Ovary (tissue), 9 donors: ENCODE results near the gene SLC39A11. TPM values are rescaled to one million over a fixed set of nuclear protein-coding genes. Genes with fewer than 3 reads are reported as not detected.

Experiments
- DNase-seq, 5 donors: peaks; one replicate each; pipeline ENCODE4 v3.0.0-alpha.2; 2019 to 2020
- H3K27ac ChIP-seq, 2 donors: fragments of 200-600 bp; one replicate each; pipeline versions ENCODE4 v1.5.1 to v1.8.0; 2019 to 2022
- H3K27me3 ChIP-seq: fragments of 200-600 bp; one replicate; pipeline ENCODE4 v1.8.0; 2022
- H3K36me3 ChIP-seq: fragments of 200-600 bp; sonication (generic); one replicate; pipeline ENCODE4 v1.5.1; 2019
- H3K4me1 ChIP-seq: one replicate; pipeline ENCODE4 v1.8.1; 2013; ENCODE audit warnings: mild to moderate bottlenecking, moderate library complexity; ENCODE audit not compliant: insufficient read depth
- H3K4me3 ChIP-seq: fragments of 200-600 bp; sonication (generic); one replicate; pipeline ENCODE4 v1.5.1; 2017
- H3K9me3 ChIP-seq, 2 donors: fragments of 200-600 bp in 1 of 2; sonication (generic) in 1 of 2; one replicate each; pipeline versions ENCODE4 v1.5.1 to v1.8.1; 2013 to 2019; ENCODE audit warnings: mild to moderate bottlenecking in 1 of 2, moderate library complexity in 1 of 2
- CTCF ChIP-seq, 3 donors: fragments of 450-650 bp in 2 of 3; fragments of 200-600 bp in 1 of 3; IDR thresholded peaks; one replicate each; pipeline versions ENCODE4 v1.5.1 to v1.8.0; 2016 to 2022; ENCODE audit warnings: antibody characterized with exemption in 3 of 3, mild to moderate bottlenecking in 1 of 3
- EP300 ChIP-seq: sonication (generic); formaldehyde crosslinking; IDR thresholded peaks from one replicate; pipeline ENCODE4 v1.6.1; 2017; ENCODE audit warnings: antibody characterized with exemption
- POLR2A ChIP-seq: fragments of 450-650 bp; IDR thresholded peaks from one replicate; pipeline ENCODE4 v1.6.1; 2017; ENCODE audit warnings: antibody characterized with exemption, mild to moderate bottlenecking, moderate library complexity
- WGBS, 3 donors: extraction: QIAGEN DNeasy Blood & Tissue Kit in 1 of 3; methylation state at CpG; one replicate each; pipeline versions ENCODE4 v1.1.5 to v1.1.7; 2013 to 2017; 5-methylcytosine and 5-hydroxymethylcytosine counted together
- intact Hi-C, 4 donors: fragments of 100-400 bp; cut with DNase I; formaldehyde crosslinking; loops; one replicate each; pipeline versions ENCODE4 v1.11.0 to v1.15.1; 2022 to 2023
- polyA plus RNA-seq, 2 donors: library from polyadenylated mRNA; stranded (reverse); fragments of 200-250 nt in 1 of 2; fragments of 350-450 nt in 1 of 2; fragmentation: Illumina TruSeq in 1 of 2; extraction: RNeasy Lipid Tissue Mini Kit (QIAGEN cat#74804) in 1 of 2; gene quantifications; one replicate each; pipeline ENCODE4 v1.2.3, GENCODE V29; 2013 to 2014
- total RNA-seq, 7 donors: library from RNA; depleted of rRNA in 2 of 7; stranded (reverse); fragments of >200 nt in 2 of 7; fragmentation: NEBNext Ultra II Directional in 3 of 7; extraction: Animal tissue kit (Norgen Biotek cat#: 25700) in 3 of 7; gene quantifications; one replicate each; pipeline versions ENCODE4 v1.1.0 to v1.2.4, GENCODE V29; 2016 to 2023
- donor health status: DM: no; HTN: no; CAD: no; lungs with moderate emphysema.
- donor health status: DM: no; HTN: no; CAD: no.
- donor health status: Bipolar disorder and iron deficiency.
- donor health status: DM: yes; HTN: yes; CAD: no.
- donor health status: DM: no; HTN: no; CAD: no.
- donor health status: DM: yes; HTN: yes; CAD: no.

Gene SLC39A11
- total and polyA plus RNA-seq, 9 donors, result 4.0 to 21.2 (median 10.1) TPM

GRCh38 chr17:72978593-72979218 is 113.8 kb downstream of the SLC39A11 start:
- no peaks in the 10 kb centered on the region for H3K9me3 ChIP-seq
- no peak overlapping the region for H3K4me3 ChIP-seq
- no peaks in the 10 kb centered on the region for H3K36me3 ChIP-seq
- no peak for TF ChIP-seq EP300
- no peak for TF ChIP-seq CTCF (IDR thresholded peaks at IDR 0.05)
- no peak for TF ChIP-seq POLR2A
- intact Hi-C loops, result no loop called here
- H3K4me1 ChIP-seq, result peaks cover 3% of the 10 kb centered on the region
- 81 to 83% (median 82%) methylated on average over 9 of the region's 9 CpGs for WGBS, 3 donors
- no peaks in the 10 kb centered on the region for H3K27me3 ChIP-seq
- DNase-seq, result no peak
- no peak overlapping the region for H3K27ac ChIP-seq

GRCh38 chr17:72977771-72978417 is 114.6 kb downstream of the SLC39A11 start:
- H3K4me3 ChIP-seq, result no peak overlapping the region
- TF ChIP-seq POLR2A, result no peak
- TF ChIP-seq EP300, result no peak
- TF ChIP-seq CTCF (IDR thresholded peaks at IDR 0.05), result no peak
- H3K27me3 ChIP-seq, result no peaks in the 10 kb centered on the region
- no peaks in the 10 kb centered on the region for H3K36me3 ChIP-seq
- H3K4me1 ChIP-seq, result peaks cover 3% of the 10 kb centered on the region
- WGBS, 3 donors, result 81 to 88% (median 86%) methylated on average over 20 of the region's 20 CpGs
- no peak for DNase-seq
- H3K27ac ChIP-seq, result no peak overlapping the region
- intact Hi-C loops, result no loop called here
- no peaks in the 10 kb centered on the region for H3K9me3 ChIP-seq

- intact Hi-C loops, result no loop called here
- Histone ChIP-seq H3K4me3 (no peak overlapping the region), H3K27me3 (no peaks in the 10 kb centered on the region), H3K9me3 (no peaks in the 10 kb centered on the region), H3K27ac (no peak overlapping the region), H3K4me1 (peaks cover 3% of the 10 kb centered on the region), H3K36me3 (no peaks in the 10 kb centered on the region)
- 13 to 22% (median 16%) methylated on average over 12 of the region's 12 CpGs for WGBS, 3 donors
- peak; percentile 26 to 62 (median 38) for DNase-seq
- no peak for TF ChIP-seq EP300
- TF ChIP-seq CTCF (IDR thresholded peaks at IDR 0.05), result no peak
- TF ChIP-seq POLR2A, result no peak
These were observed 115.3 kb downstream of the SLC39A11 start for GRCh38 chr17:72976971-72977770.

- TF ChIP-seq EP300 (no peak), POLR2A (no peak), CTCF (IDR thresholded peaks at IDR 0.05) (no peak)
- no peaks in the 10 kb centered on the region for H3K36me3 ChIP-seq
- no peak overlapping the region for H3K27ac ChIP-seq
- no peak overlapping the region for H3K4me3 ChIP-seq
- H3K27me3 ChIP-seq, result no peaks in the 10 kb centered on the region
- H3K4me1 ChIP-seq, result peaks cover 3% of the 10 kb centered on the region
- WGBS, 3 donors, result 96 to 98% (median 98%) methylated on average over 2 of the region's 2 CpGs
- DNase-seq, result no peak
- intact Hi-C loops, result no loop called here
- H3K9me3 ChIP-seq, result no peaks in the 10 kb centered on the region
These were observed 117.0 kb downstream of the SLC39A11 start for GRCh38 chr17:72975509-72975908.
